ENCODE measurements around the gene CAP2. TPM values are rescaled to one million over a fixed set of nuclear protein-coding genes. Genes with fewer than 3 reads are reported as not detected.
"Not testable (repeated sequence)": the region's sequence is repeated elsewhere in the genome, so short reads cannot be mapped to it uniquely, and the experiment has no call there.

CAP2 gene
- total RNA-seq, 1 donor from 2014 or later = not detected

DNA sequence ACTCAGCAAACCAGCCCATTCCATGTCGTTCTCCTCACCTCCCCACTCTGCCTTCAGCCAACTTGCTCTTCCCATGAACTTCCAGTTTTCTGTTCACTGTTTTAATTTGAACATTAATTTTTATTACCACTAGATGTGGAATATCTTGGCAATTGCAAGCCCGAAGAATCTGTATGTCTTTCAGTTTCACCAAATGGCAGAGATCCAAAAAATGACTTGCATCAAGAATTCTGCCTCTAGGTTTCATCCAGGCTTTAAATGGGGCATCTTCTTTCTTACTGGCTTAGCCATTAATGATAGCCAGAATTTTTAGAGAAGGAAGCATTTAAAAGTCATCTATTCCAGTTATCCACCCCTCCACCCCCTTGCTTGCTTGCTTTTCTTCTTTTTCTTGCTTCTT lies 39.0 kb downstream of the CAP2 start:
- DNase-seq = no peak
- H3K9me3 Mint-ChIP-seq = no peaks in the 10 kb centered on the region
- H3K4me1 Mint-ChIP-seq = no peaks in the 10 kb centered on the region
- H3K27ac Mint-ChIP-seq = no peak overlapping the region
- H3K27me3 Mint-ChIP-seq = no peaks in the 10 kb centered on the region
- intact Hi-C loops (cut with micrococcal nuclease) = no loop called here
- no peaks in the 10 kb centered on the region for H3K36me3 Mint-ChIP-seq (ENCODE audit: low read depth)
- no peak overlapping the region for H3K4me3 Mint-ChIP-seq

DNA sequence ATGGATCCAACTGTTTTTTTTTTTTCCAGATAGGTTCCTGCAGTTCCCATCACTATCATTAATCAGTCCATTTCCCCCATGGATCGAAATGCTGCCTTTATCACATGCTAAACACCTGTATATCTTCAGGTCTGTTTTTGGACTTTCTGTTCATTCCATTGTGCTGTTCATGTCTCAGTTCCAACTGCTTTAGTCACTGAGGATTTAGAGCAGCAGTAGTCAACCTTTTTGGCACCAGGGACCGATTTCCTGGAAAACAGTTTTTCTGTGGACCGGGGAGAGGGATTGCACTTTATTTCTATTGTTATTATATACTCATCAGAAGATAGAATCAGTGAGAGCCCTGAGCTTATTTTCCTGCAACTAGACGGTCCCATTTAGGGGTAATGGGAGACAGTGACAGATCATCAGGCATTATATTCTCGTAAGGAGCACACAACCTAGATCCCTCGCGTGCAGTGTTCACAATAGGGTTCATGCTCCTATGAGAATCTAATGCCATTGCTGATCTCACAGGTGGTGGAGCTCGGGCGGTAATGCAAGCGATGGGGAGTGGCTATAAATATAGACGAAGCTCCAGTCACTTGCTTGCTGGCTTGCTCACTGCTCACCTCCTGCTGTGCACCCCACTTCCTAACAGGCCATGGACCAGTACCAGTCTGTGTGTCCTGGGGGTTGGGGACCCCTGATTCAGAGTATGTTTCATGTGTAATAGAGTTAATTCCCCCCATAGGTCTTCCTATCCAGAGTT lies 46.0 kb downstream of the CAP2 start:
- no peaks in the 10 kb centered on the region for H3K36me3 Mint-ChIP-seq (ENCODE audit: low read depth)
- intact Hi-C loops (cut with micrococcal nuclease) = no loop called here
- H3K4me3 Mint-ChIP-seq = no peak overlapping the region
- no peak for DNase-seq
- H3K27me3 Mint-ChIP-seq = no peaks in the 10 kb centered on the region
- no peaks in the 10 kb centered on the region for H3K4me1 Mint-ChIP-seq
- no peak overlapping the region for H3K27ac Mint-ChIP-seq
- no peaks in the 10 kb centered on the region for H3K9me3 Mint-ChIP-seq

DNA sequence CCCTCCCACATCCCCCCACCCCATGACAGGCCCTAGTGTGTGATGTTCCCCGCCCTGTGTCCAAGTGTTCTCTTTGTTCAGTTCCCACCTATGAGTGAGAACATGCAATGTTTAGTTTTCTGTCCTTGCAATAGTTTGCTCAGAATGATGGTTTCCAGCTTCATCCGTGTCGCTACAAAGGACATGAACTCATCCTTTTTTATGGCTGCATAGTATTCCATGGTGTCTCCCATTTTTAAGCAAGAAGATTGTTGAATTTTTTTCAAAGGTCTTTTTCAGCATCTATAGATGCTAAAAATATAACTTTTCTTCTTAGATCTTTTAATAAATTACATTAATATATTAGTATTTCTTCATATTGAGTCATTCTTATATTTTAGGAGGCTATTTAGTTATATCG lies 47.4 kb downstream of the CAP2 start:
- H3K27ac Mint-ChIP-seq; H3K27me3 Mint-ChIP-seq; H3K4me1 Mint-ChIP-seq; H3K4me3 Mint-ChIP-seq; H3K9me3 Mint-ChIP-seq; H3K36me3 Mint-ChIP-seq (ENCODE audit: low read depth); DNase-seq; intact Hi-C loops (cut with micrococcal nuclease): not testable (repeated sequence)

DNA sequence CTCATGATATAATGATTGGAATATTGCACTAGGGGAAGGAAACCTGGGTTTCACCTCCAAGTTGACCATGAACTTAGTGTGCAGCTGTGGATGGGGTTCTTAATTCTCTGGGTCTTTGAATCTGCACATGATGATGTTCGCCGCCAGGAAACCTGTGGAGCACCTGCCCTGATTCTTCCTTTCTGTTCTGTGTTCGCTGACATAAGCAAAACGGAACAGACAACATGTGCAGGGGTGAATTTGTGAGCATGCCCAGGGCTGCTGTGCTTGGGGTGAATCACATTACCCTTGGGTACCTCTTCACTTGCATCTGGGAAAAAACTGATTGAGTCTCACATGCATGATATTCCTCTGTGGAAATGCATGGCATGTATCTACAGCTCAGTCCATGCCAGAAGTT lies 48.8 kb downstream of the CAP2 start:
- Mint-ChIP-seq H3K4me1 (no peaks in the 10 kb centered on the region), H3K4me3 (no peak overlapping the region)
- intact Hi-C loops (cut with micrococcal nuclease) = no loop called here

DNA sequence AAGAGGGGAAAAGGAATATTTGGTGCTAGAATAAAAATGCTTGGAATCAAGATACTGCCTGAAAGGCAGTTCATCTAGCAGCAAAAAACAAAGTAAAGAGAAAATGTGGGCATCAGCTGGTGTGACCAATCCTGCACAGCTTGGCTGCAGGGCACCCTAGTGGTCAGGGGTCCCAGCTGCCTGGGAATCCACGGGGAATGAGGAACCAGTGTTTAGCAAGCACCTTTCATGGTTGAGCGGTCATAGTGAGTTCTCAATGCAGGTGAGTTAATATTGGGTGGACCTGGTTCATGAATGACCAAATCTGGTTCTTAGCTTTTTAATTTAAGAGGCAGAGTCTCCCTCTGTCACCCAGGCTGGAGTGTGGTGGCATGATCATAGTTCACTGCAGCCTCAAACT lies 53.3 kb downstream of the CAP2 start:
- Mint-ChIP-seq H3K27me3 (no peaks in the 10 kb centered on the region), H3K27ac (no peak overlapping the region), H3K4me1 (no peaks in the 10 kb centered on the region), H3K4me3 (no peak overlapping the region), H3K9me3 (no peaks in the 10 kb centered on the region), H3K36me3 (ENCODE audit: low read depth) (no peaks in the 10 kb centered on the region)
- no peak for DNase-seq
- intact Hi-C loops (cut with micrococcal nuclease) = no loop called here

More for the DNA sequence above, 48.8 kb downstream of the CAP2 start:
- H3K27ac Mint-ChIP-seq = no peak overlapping the region
- no peaks in the 10 kb centered on the region for H3K9me3 Mint-ChIP-seq
- H3K36me3 Mint-ChIP-seq (ENCODE audit: low read depth) = no peaks in the 10 kb centered on the region
- DNase-seq = no peak
- H3K27me3 Mint-ChIP-seq = no peaks in the 10 kb centered on the region

DNA sequence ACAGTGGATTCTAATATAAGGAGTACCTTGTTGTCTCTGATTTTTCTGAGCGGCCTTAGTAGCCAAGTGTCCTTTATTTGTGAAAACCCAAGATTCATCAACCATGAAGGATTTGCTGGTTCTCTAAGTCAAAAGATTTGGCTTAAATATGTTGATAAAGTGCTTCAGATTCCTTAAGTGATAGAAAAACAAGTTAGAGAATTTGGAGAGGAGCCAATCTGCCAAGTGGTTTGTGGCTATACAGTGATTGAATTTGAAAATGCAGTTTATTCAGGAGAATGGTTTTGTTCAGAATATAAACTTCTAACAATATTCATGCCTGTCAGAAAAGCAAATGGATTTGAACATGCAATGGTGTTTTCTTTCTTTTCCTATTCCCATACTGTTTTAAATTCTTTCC lies 54.8 kb downstream of the CAP2 start:
- H3K4me1 Mint-ChIP-seq = no peaks in the 10 kb centered on the region
- intact Hi-C loops (cut with micrococcal nuclease) = no loop called here

DNA sequence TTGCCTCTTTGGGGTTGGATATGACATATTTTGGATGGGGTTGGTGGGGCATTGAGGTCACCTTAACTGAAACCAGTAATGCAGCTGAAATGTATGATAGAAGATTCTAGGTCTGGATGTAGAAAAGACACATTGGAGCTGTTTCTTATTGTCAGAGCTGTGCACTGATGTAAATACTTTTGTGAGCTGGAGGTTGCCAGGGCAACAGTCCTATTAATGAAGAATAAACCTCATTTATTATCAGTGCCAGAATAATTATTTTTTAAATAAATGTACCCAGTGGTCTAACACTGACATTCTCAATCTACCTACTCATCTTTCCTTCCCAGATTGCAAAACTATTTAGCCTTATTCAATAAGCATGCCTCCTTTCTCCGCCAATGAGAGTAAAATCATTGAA lies 57.0 kb downstream of the CAP2 start:
- H3K9me3 Mint-ChIP-seq = no peaks in the 10 kb centered on the region
- no peaks in the 10 kb centered on the region for H3K27me3 Mint-ChIP-seq
- H3K27ac Mint-ChIP-seq = no peak overlapping the region
- H3K36me3 Mint-ChIP-seq (ENCODE audit: low read depth) = no peaks in the 10 kb centered on the region
- H3K4me3 Mint-ChIP-seq = no peak overlapping the region
- H3K4me1 Mint-ChIP-seq = no peaks in the 10 kb centered on the region
- intact Hi-C loops (cut with micrococcal nuclease) = no loop called here
- DNase-seq = no peak

More for the DNA sequence above, 54.8 kb downstream of the CAP2 start:
- H3K9me3 Mint-ChIP-seq = no peaks in the 10 kb centered on the region
- no peak overlapping the region for H3K4me3 Mint-ChIP-seq
- H3K27me3 Mint-ChIP-seq = no peaks in the 10 kb centered on the region
- no peak overlapping the region for H3K27ac Mint-ChIP-seq
- DNase-seq = no peak
- H3K36me3 Mint-ChIP-seq (ENCODE audit: low read depth) = no peaks in the 10 kb centered on the region

DNA sequence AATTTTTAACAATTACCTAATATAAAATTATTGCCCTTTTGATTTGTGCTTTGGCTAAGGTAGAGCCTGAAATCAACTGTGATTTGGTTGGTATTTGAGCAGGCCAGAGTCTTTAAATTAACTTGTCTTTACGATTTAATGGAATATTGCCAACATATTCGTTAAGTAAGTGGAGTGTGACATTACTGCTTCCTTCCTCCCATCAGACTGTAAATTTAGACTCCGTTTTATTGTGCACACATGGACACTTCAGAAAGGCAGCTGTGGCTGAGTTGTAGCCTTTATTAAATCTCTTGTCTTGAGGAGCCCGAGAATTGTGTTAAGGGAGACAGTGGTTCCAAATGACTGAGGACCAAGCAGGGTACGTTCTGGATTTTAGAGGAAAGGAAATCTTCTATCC lies 57.4 kb downstream of the CAP2 start:
- Mint-ChIP-seq H3K27me3 (no peaks in the 10 kb centered on the region), H3K36me3 (ENCODE audit: low read depth) (no peaks in the 10 kb centered on the region), H3K4me1 (no peaks in the 10 kb centered on the region), H3K27ac (no peak overlapping the region), H3K4me3 (no peak overlapping the region), H3K9me3 (no peaks in the 10 kb centered on the region)
- intact Hi-C loops (cut with micrococcal nuclease) = no loop called here
- no peak for DNase-seq

DNA sequence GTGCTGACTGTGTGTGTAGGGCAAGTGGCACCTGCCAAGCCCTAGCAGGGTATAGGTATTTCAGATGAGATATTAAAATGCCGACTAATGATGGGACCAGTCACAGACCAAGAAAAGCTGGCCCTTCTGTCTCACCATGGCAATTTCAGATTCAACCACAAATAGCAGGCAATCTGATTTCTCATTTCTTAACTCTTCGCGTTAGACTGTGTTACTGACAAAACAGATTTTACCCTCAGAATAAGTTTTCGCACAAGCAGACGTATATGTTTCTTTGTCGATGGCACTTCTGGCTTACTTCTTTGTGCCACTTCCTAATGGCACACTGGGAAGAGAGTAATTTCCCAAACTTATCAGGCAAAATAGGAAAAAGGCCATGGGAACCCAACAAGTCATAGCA lies 58.7 kb downstream of the CAP2 start:
- no peaks in the 10 kb centered on the region for H3K9me3 Mint-ChIP-seq
- no peak for DNase-seq
- no peaks in the 10 kb centered on the region for H3K27me3 Mint-ChIP-seq
- H3K36me3 Mint-ChIP-seq (ENCODE audit: low read depth) = no peaks in the 10 kb centered on the region
- H3K4me3 Mint-ChIP-seq = no peak overlapping the region
- intact Hi-C loops (cut with micrococcal nuclease) = no loop called here
- H3K4me1 Mint-ChIP-seq = no peaks in the 10 kb centered on the region
- H3K27ac Mint-ChIP-seq = no peak overlapping the region

DNA sequence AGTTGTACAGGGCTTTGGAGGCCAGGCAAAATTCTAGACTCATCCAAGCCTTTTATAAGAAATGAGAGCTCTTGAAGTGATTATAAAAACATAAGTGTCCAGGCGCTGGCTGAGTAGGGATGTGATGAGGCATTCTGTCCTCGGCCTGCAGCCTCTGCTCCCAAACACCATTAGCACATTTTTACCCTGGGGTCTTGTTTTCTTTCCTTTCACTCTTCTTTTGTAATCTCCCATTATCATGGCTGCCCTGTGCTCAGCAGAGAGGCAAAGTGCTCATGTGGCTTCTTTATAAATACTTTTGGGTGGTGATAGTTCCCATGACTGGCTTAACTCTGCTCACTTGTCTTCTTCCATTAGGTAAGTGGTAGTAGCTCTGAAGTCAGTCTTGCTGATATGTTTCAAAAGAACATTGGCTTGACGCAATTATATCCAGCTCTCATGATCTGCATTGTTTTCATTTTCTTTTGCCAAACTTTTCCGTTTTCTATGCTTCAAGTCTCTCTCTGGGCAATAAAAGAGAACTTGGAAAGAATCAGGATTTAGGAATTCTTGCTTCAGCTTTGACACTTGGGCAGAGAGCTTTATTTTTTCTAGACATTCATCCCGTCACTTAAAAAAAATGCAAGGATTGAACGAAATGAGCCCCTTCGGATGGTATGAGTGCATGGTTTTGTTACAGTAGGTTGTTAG lies 61.1 kb downstream of the CAP2 start:
- Mint-ChIP-seq H3K9me3 (no peaks in the 10 kb centered on the region), H3K27me3 (peaks cover 4% of the 10 kb centered on the region), H3K4me3 (no peak overlapping the region), H3K36me3 (ENCODE audit: low read depth) (no peaks in the 10 kb centered on the region), H3K4me1 (no peaks in the 10 kb centered on the region), H3K27ac (no peak overlapping the region)
- intact Hi-C loops (cut with micrococcal nuclease) = no loop called here
- no peak for DNase-seq

DNA sequence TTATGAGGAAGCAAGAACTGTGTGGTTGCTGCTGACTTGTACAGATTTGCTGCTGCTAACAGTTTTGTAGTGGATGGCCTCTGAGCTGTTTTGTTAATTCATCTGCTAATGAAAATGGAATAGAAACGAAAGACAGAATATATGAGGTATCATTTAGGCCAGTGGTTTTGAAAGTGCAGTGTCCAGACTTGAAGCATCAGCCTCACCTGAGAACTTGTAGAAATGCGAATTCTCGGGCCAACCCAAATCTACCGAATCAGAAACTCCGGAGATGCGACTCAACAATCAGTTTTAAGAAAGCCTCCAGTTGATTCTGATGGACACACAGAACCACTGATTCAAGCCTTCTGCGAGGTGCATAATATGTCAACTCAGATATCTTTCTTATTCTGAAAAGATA lies 62.5 kb downstream of the CAP2 start:
- DNase-seq = no peak
- Mint-ChIP-seq H3K4me1 (no peaks in the 10 kb centered on the region), H3K27me3 (peaks cover 4% of the 10 kb centered on the region), H3K9me3 (no peaks in the 10 kb centered on the region), H3K36me3 (ENCODE audit: low read depth) (no peaks in the 10 kb centered on the region), H3K4me3 (no peak overlapping the region), H3K27ac (no peak overlapping the region)
- intact Hi-C loops (cut with micrococcal nuclease) = no loop called here

DNA sequence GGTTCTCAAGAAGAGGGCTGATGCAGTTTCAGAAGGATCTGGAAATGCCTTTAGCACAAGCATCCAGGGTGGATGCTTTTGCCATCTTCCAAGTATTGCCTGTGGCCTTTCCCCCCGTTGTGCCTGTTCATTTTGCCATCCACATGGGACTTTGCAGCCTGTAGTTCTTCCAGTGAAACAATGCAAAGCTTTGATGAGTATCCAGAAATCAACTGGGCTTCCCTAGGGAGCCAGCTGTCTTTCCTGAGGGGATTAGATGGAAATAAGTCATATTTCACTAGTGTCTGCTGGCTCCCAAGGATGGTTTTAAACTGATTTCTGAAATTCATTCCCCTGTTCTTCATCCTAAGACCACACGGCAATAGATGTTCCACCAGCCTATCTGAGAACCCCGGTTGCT lies 63.3 kb downstream of the CAP2 start:
- H3K27ac Mint-ChIP-seq = no peak overlapping the region
- H3K4me3 Mint-ChIP-seq = no peak overlapping the region
- no peaks in the 10 kb centered on the region for H3K36me3 Mint-ChIP-seq (ENCODE audit: low read depth)
- no peaks in the 10 kb centered on the region for H3K9me3 Mint-ChIP-seq
- DNase-seq = no peak
- intact Hi-C loops (cut with micrococcal nuclease) = no loop called here
- H3K4me1 Mint-ChIP-seq = no peaks in the 10 kb centered on the region
- H3K27me3 Mint-ChIP-seq = peaks cover 4% of the 10 kb centered on the region

DNA sequence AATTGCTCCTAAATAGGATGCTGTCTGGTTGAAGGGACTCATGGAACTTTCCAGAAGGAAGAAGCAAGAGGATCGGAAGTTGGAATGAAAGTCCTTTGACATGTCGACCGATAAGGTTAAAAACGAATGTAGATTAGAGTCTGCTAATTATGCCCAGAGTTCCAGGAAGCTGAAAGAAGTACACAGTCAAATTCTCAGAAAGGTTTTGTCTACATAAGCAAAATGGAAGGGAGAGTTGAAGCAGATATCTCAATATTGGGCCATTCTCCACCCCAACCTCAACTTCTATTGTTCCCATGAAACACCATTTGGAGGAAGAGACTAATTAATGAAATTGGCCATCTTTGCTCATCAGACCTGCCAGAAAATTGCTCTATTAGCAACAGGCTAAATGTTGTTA lies 64.0 kb downstream of the CAP2 start:
- no peak overlapping the region for H3K27ac Mint-ChIP-seq
- no peak overlapping the region for H3K4me3 Mint-ChIP-seq
- no peaks in the 10 kb centered on the region for H3K9me3 Mint-ChIP-seq
- intact Hi-C loops (cut with micrococcal nuclease) = no loop called here
- H3K27me3 Mint-ChIP-seq = peaks cover 4% of the 10 kb centered on the region
- no peaks in the 10 kb centered on the region for H3K36me3 Mint-ChIP-seq (ENCODE audit: low read depth)
- DNase-seq = no peak
- no peaks in the 10 kb centered on the region for H3K4me1 Mint-ChIP-seq

DNA sequence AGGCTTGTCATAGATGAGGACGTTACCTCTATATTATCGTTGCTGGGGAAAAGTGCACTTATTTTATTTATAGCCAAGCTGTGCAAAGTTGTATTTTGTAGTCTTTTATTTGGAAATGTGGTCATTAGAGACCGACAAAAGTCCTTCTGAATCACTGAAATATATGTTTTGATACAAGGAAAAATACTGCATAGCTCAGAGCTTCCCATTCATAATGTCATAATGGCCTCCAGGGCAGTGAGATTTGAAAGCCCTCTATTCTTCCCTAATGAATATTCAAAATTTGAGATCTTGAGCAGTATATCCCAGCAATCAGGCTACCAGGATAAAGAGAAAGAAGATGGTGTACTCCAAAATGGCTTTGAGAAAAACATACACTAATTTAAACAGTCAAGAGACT lies 64.6 kb downstream of the CAP2 start:
- H3K27ac Mint-ChIP-seq = no peak overlapping the region
- DNase-seq = no peak
- no peak overlapping the region for H3K4me3 Mint-ChIP-seq
- intact Hi-C loops (cut with micrococcal nuclease) = no loop called here
- H3K27me3 Mint-ChIP-seq = peaks cover 4% of the 10 kb centered on the region
- H3K9me3 Mint-ChIP-seq = no peaks in the 10 kb centered on the region
- no peaks in the 10 kb centered on the region for H3K36me3 Mint-ChIP-seq (ENCODE audit: low read depth)
- H3K4me1 Mint-ChIP-seq = no peaks in the 10 kb centered on the region

DNA sequence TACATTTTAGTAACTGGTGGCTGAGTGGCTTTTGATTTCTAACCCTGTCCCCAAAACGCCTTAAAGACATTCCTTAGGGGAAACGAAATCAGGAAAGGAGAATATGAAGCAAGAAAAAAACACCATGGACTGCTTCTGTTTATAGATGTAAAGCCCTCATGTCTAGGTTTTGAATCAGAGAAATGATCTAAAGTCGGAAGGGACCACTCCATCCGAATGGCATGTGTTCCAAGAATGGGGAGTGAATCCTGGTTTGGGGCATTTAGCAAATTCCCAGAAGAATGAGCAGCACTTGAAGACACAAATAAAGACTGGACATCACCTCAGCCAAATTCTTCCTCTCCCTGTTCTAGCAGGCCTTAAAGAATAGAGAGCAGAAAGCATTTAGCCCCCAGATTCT lies 65.6 kb downstream of the CAP2 start:
- Mint-ChIP-seq H3K4me1 (no peaks in the 10 kb centered on the region), H3K4me3 (no peak overlapping the region), H3K27ac (no peak overlapping the region), H3K9me3 (no peaks in the 10 kb centered on the region), H3K27me3 (peaks cover 4% of the 10 kb centered on the region), H3K36me3 (ENCODE audit: low read depth) (no peaks in the 10 kb centered on the region)
- no peak for DNase-seq
- intact Hi-C loops (cut with micrococcal nuclease) = no loop called here
